Hepatocyte (in vitro differentiated cells): ENCODE results near the gene LENEP.

ENCODE experiments used
- CTCF ChIP-seq: fragments of 200-600 bp; sonication (generic); IDR thresholded peaks from 2 replicates; pipeline ENCODE4 v1.5.1; 2016; ENCODE audit warnings: antibody characterized with exemption, mild to moderate bottlenecking; ENCODE audit not compliant: poor library complexity
- EZH2phosphoT487 ChIP-seq: fragments of 200-600 bp; sonication (generic); IDR thresholded peaks from one replicate; pipeline ENCODE4 v1.6.1; 2018; ENCODE audit warnings: antibody characterized with exemption, mild to moderate bottlenecking, low read depth, moderate library complexity; ENCODE audit not compliant: unreplicated experiment, severe bottlenecking

- TF ChIP-seq CTCF, result no peak
- no peak for TF ChIP-seq EZH2phosphoT487
Measured at GRCh38 chr1:154945962-154946850, 47.2 kb upstream of the LENEP start.
